KOPT-K1 (cell line): ENCODE results near the gene PDCD7.

Experiments used
- H3K27ac ChIP-seq: fragments of 200-600 bp; sonication (generic); 2 replicates; pipeline ENCODE4 v1.5.1; 2016; ENCODE audit warnings: antibody characterized with exemption, mild to moderate bottlenecking, low read depth, low read length; ENCODE audit not compliant: poor library complexity, severe bottlenecking
- H3K36me3 ChIP-seq: fragments of 200-600 bp; sonication (generic); 2 replicates; pipeline ENCODE4 v1.5.1; 2017; ENCODE audit warnings: antibody characterized with exemption, mild to moderate bottlenecking, low read length, moderate library complexity; ENCODE audit not compliant: insufficient read depth
- H3K9me3 ChIP-seq: fragments of 200-600 bp; sonication (generic); 2 replicates; pipeline ENCODE4 v1.5.1; 2017; ENCODE audit warnings: antibody characterized with exemption, low read length, mild to moderate bottlenecking; ENCODE audit not compliant: insufficient read depth, poor library complexity, severe bottlenecking

The PDCD7 gene

GRCh38 chr15:65088643-65089021 is 45.0 kb downstream of the PDCD7 start:
- Histone ChIP-seq H3K9me3 (no peaks in the 10 kb centered on the region), H3K36me3 (no peaks in the 10 kb centered on the region), H3K27ac (no peak overlapping the region)

GRCh38 chr15:65087873-65088642 is 45.5 kb downstream of the PDCD7 start:
- Histone ChIP-seq H3K36me3 (no peaks in the 10 kb centered on the region), H3K27ac (no peak overlapping the region), H3K9me3 (no peaks in the 10 kb centered on the region)

- no peak overlapping the region for H3K27ac ChIP-seq
- H3K9me3 ChIP-seq, result no peaks in the 10 kb centered on the region
- no peaks in the 10 kb centered on the region for H3K36me3 ChIP-seq
Measured at GRCh38 chr15:65087411-65087810, 46.2 kb downstream of the PDCD7 start.

- Histone ChIP-seq H3K9me3 (no peaks in the 10 kb centered on the region), H3K36me3 (no peaks in the 10 kb centered on the region), H3K27ac (no peak overlapping the region)
Measured at GRCh38 chr15:65086680-65087111, 46.9 kb downstream of the PDCD7 start.

GRCh38 chr15:65085990-65086679 is 47.5 kb downstream of the PDCD7 start:
- Histone ChIP-seq H3K36me3 (no peaks in the 10 kb centered on the region), H3K27ac (no peak overlapping the region)

GRCh38 chr15:65085207-65085753 is 48.3 kb downstream of the PDCD7 start:
- H3K27ac ChIP-seq, result no peak overlapping the region
- H3K9me3 ChIP-seq, result no peaks in the 10 kb centered on the region
- no peaks in the 10 kb centered on the region for H3K36me3 ChIP-seq

More at GRCh38 chr15:65085990-65086679, 47.5 kb downstream of the PDCD7 start:
- no peaks in the 10 kb centered on the region for H3K9me3 ChIP-seq

GRCh38 chr15:65084500-65085206 is 49.0 kb downstream of the PDCD7 start:
- no peak overlapping the region for H3K27ac ChIP-seq
- H3K36me3 ChIP-seq, result no peaks in the 10 kb centered on the region
- H3K9me3 ChIP-seq, result no peaks in the 10 kb centered on the region

GRCh38 chr15:65083262-65083701 is 50.3 kb downstream of the PDCD7 start:
- no peaks in the 10 kb centered on the region for H3K36me3 ChIP-seq
- no peaks in the 10 kb centered on the region for H3K9me3 ChIP-seq
- no peak overlapping the region for H3K27ac ChIP-seq

- Histone ChIP-seq H3K9me3 (no peaks in the 10 kb centered on the region), H3K27ac (no peak overlapping the region), H3K36me3 (no peaks in the 10 kb centered on the region)
Measured at GRCh38 chr15:65082303-65082953, 51.2 kb downstream of the PDCD7 start.

GRCh38 chr15:65081758-65082157 is 51.9 kb downstream of the PDCD7 start:
- H3K9me3 ChIP-seq, result no peaks in the 10 kb centered on the region
- no peaks in the 10 kb centered on the region for H3K36me3 ChIP-seq
- H3K27ac ChIP-seq, result no peak overlapping the region

- Histone ChIP-seq H3K36me3 (no peaks in the 10 kb centered on the region), H3K9me3 (no peaks in the 10 kb centered on the region), H3K27ac (no peak overlapping the region)
Measured at GRCh38 chr15:65081270-65081669, 52.3 kb downstream of the PDCD7 start.

GRCh38 chr15:65079580-65079979 is 54.0 kb downstream of the PDCD7 start:
- no peaks in the 10 kb centered on the region for H3K36me3 ChIP-seq
- H3K27ac ChIP-seq, result no peak overlapping the region
- H3K9me3 ChIP-seq, result no peaks in the 10 kb centered on the region

- Histone ChIP-seq H3K27ac (no peak overlapping the region), H3K9me3 (no peaks in the 10 kb centered on the region), H3K36me3 (no peaks in the 10 kb centered on the region)
Measured at GRCh38 chr15:65077981-65078352, 55.6 kb downstream of the PDCD7 start.

- H3K9me3 ChIP-seq, result no peaks in the 10 kb centered on the region
- no peaks in the 10 kb centered on the region for H3K36me3 ChIP-seq
- H3K27ac ChIP-seq, result no peak overlapping the region
Measured at GRCh38 chr15:65077291-65077980, 56.2 kb downstream of the PDCD7 start.
